K562 (cell line): Measurements from ENCODE around the gene DPH2. TPM values are rescaled to one million over a fixed set of nuclear protein-coding genes. Genes with fewer than 3 reads are reported as not detected.

Source experiments
- KDM4B ChIP-seq, 2 experiments: fragments of 450-650 bp in 1 of 2; sonication (generic) in 1 of 2; IDR thresholded peaks; 2 replicates each; pipeline ENCODE4 v1.6.1; 2016 to 2017; ENCODE audit warnings: borderline replicate concordance in 2 of 2, antibody characterized with exemption in 1 of 2, low read depth in 1 of 2, mild to moderate bottlenecking in 1 of 2
- MTA1 ChIP-seq: fragments of 450-650 bp; IDR thresholded peaks from 2 replicates; pipeline ENCODE4 v1.6.1; 2017; ENCODE audit warnings: borderline replicate concordance
- ZC3H11A ChIP-seq: IDR thresholded peaks from 2 replicates; pipeline ENCODE4 v1.6.1; 2012; ENCODE audit warnings: low read depth, low read length, improper control_type of control experiment
- ZNF551 ChIP-seq: fragments of 250-450 bp; sonication (Bioruptor Pico); IDR thresholded peaks from 2 replicates; pipeline ENCODE4 v1.5.0; 2021; ENCODE audit warnings: mild to moderate bottlenecking, moderate library complexity
- ZNF668 ChIP-seq: fragments of 250-450 bp; sonication (Bioruptor Pico); IDR thresholded peaks from 2 replicates; pipeline ENCODE4 v1.8.0; 2022; ENCODE audit warnings: mild to moderate bottlenecking, inconsistent platforms
- polyA plus RNA-seq, 8 experiments: library from polyadenylated mRNA; depleted of rRNA in 4 of 8; stranded (reverse) in 5 of 8; unstranded in 3 of 8; fragments of >200 nt; fragmentation: Nextera tagmentation in 2 of 8; fragmentation: Illumina TruSeq in 1 of 8; extraction: Ambion mirVana in 2 of 8; extraction: Trizol in 1 of 8; gene quantifications; 2 replicates each; pipeline versions ENCODE4 v1.2.1 to v1.2.3, GENCODE V29; 2011 to 2014; ENCODE audit warnings: inconsistent platforms in 1 of 8, missing spikeins in 1 of 8
- total RNA-seq, 7 experiments: library from RNA; depleted of rRNA in 6 of 7; stranded (reverse); fragments of >200 nt in 6 of 7; fragmentation: Illumina TruSeq in 2 of 7; extraction: Trizol in 2 of 7; gene quantifications; 2 replicates each; pipeline versions ENCODE4 v1.2.1 to v1.2.3, GENCODE V29; 2011 to 2021; ENCODE audit warnings: low replicate concordance in 1 of 7
- TF ChIP-seq, protein P1 (sequence below): fragments of 450-650 bp; IDR thresholded peaks from 2 replicates; pipeline ENCODE4 v1.6.1; 2016; ENCODE audit warnings: low read depth
- TF ChIP-seq, protein P2 (sequence below): IDR thresholded peaks from 2 replicates; pipeline ENCODE4 v1.6.1; 2014; ENCODE audit warnings: antibody characterized with exemption
- TF ChIP-seq, protein P3 (sequence below): fragments of 450-650 bp; formaldehyde crosslinking; IDR thresholded peaks from 2 replicates; pipeline ENCODE4 v1.4.0; 2022; ENCODE audit warnings: mild to moderate bottlenecking, moderate library complexity
- TF ChIP-seq, protein P4 (sequence below): fragments of 450-650 bp; IDR thresholded peaks from one replicate; pipeline ENCODE4 v1.6.1; 2018; ENCODE audit warnings: mild to moderate bottlenecking, moderate library complexity; ENCODE audit not compliant: partially characterized antibody
- TF ChIP-seq, protein P5 (sequence below): fragments of 250-450 bp; sonication (Bioruptor Pico); IDR thresholded peaks from 2 replicates; pipeline ENCODE4 v1.8.0; 2021; ENCODE audit warnings: mild to moderate bottlenecking, moderate library complexity
- TF ChIP-seq, protein P6 (sequence below): fragments of 450-650 bp; IDR thresholded peaks from 2 replicates; pipeline ENCODE4 v1.6.1; 2016; ENCODE audit warnings: missing biosample characterization, missing genetic modification characterization

Gene DPH2
- total and polyA plus RNA-seq, 9 of the 15 experiments (the other 6 are each of a cell fraction or from before 2014, with no cell fraction given), result 17.9 to 94.1 (median 68.1) TPM

DNA sequence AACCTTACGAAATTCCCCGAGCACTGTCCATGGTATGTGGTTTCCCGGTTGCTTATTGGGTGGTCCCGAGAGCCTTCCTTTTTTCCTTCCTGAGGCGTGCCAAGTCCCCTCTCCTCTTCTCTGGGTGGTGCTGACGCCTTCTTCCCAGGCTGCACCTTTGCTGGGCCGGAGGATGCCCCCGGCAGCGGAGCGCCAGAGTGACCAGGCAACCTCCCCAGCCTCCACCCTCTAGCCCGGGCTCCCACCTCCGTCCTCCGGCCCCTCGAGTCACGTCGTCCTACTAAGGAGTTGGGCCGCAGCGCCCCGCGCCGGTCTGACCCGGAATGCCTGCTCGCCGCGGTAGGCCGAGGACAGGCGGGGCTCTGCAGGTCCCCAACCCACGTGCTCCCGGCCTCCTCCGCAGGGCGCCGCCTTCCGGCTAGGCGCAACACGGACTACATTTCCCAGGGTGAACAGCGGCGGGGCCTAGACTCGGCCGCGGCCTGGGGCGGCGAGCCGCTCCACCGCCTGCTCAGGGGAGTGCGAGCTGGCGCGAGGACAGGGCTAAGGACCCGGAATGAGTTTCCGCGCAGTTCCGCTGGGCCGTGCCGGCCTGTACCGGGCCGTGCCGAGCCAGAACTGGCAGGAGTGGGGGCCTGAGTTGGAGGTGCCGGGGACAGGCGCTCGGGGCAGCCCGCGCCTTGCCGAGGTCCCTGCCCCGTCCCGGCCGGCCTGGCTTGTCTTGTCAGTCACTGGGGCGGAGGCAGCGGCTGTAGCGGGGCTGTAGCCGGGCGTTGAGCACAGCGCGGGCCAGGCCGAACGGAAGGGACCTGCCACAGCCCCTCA lies 23.4 kb upstream of the DPH2 start, which contains the start of gene IPO13 (continued):
- TF ChIP-seq, protein P1, sequence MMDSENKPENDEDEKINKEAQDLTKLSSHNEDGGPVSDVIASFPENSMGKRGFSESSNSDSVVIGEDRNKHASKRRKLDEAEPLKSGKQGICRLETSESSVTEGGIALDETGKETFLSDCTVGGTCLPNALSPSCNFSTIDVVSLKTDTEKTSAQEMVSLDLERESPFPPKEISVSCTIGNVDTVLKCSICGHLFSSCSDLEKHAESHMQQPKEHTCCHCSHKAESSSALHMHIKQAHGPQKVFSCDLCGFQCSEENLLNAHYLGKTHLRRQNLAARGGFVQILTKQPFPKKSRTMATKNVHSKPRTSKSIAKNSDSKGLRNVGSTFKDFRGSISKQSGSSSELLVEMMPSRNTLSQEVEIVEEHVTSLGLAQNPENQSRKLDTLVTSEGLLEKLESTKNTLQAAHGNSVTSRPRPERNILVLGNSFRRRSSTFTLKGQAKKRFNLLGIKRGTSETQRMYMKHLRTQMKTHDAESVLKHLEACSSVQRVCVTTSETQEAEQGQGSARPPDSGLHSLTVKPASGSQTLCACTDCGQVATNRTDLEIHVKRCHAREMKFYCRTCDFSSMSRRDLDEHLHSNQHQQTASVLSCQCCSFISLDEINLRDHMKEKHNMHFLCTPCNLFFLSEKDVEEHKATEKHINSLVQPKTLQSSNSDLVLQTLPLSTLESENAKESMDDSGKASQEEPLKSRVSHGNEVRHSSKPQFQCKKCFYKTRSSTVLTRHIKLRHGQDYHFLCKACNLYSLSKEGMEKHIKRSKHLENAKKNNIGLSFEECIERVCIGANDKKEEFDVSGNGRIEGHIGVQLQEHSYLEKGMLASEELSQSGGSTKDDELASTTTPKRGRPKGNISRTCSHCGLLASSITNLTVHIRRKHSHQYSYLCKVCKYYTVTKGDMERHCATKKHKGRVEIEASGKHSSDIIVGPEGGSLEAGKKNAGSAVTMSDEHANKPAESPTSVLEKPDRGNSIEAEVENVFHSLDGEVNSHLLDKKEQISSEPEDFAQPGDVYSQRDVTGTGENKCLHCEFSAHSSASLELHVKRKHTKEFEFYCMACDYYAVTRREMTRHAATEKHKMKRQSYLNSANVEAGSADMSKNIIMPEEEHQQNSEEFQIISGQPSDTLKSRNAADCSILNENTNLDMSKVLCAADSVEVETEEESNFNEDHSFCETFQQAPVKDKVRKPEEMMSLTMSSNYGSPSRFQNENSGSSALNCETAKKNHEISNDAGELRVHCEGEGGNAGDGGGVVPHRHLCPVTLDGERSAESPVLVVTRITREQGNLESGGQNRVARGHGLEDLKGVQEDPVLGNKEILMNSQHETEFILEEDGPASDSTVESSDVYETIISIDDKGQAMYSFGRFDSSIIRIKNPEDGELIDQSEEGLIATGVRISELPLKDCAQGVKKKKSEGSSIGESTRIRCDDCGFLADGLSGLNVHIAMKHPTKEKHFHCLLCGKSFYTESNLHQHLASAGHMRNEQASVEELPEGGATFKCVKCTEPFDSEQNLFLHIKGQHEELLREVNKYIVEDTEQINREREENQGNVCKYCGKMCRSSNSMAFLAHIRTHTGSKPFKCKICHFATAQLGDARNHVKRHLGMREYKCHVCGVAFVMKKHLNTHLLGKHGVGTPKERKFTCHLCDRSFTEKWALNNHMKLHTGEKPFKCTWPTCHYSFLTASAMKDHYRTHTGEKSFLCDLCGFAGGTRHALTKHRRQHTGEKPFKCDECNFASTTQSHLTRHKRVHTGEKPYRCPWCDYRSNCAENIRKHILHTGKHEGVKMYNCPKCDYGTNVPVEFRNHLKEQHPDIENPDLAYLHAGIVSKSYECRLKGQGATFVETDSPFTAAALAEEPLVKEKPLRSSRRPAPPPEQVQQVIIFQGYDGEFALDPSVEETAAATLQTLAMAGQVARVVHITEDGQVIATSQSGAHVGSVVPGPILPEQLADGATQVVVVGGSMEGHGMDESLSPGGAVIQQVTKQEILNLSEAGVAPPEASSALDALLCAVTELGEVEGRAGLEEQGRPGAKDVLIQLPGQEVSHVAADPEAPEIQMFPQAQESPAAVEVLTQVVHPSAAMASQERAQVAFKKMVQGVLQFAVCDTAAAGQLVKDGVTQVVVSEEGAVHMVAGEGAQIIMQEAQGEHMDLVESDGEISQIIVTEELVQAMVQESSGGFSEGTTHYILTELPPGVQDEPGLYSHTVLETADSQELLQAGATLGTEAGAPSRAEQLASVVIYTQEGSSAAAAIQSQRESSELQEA, result no peak
- TF ChIP-seq, protein P2, sequence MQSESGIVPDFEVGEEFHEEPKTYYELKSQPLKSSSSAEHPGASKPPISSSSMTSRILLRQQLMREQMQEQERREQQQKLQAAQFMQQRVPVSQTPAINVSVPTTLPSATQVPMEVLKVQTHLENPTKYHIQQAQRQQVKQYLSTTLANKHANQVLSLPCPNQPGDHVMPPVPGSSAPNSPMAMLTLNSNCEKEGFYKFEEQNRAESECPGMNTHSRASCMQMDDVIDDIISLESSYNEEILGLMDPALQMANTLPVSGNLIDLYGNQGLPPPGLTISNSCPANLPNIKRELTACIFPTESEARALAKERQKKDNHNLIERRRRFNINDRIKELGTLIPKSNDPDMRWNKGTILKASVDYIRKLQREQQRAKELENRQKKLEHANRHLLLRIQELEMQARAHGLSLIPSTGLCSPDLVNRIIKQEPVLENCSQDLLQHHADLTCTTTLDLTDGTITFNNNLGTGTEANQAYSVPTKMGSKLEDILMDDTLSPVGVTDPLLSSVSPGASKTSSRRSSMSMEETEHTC, result peak; percentile 62; the same call in 1 of the 2 replicates
- TF ChIP-seq KDM4B (IDR thresholded peaks at IDR 0.05; ENCODE audit: borderline replicate concordance in 2 of 2, low read depth in 1 of 2) (no peak; a peak in 2 of 4 replicates), ZNF551 (CRISPR knock-in tag) (no peak), ZC3H11A (no peak), ZNF668 (CRISPR knock-in tag) (peak; percentile 64; the same call in 1 of the 2 replicates), MTA1 (peak; percentile 72; the same call in 1 of the 2 replicates)
- TF ChIP-seq, protein P3, sequence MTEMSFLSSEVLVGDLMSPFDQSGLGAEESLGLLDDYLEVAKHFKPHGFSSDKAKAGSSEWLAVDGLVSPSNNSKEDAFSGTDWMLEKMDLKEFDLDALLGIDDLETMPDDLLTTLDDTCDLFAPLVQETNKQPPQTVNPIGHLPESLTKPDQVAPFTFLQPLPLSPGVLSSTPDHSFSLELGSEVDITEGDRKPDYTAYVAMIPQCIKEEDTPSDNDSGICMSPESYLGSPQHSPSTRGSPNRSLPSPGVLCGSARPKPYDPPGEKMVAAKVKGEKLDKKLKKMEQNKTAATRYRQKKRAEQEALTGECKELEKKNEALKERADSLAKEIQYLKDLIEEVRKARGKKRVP (CRISPR knock-in tag), result 0 out of 2 replicates have a peak, but pooled peaks have one; percentile 56
- TF ChIP-seq, protein P4, sequence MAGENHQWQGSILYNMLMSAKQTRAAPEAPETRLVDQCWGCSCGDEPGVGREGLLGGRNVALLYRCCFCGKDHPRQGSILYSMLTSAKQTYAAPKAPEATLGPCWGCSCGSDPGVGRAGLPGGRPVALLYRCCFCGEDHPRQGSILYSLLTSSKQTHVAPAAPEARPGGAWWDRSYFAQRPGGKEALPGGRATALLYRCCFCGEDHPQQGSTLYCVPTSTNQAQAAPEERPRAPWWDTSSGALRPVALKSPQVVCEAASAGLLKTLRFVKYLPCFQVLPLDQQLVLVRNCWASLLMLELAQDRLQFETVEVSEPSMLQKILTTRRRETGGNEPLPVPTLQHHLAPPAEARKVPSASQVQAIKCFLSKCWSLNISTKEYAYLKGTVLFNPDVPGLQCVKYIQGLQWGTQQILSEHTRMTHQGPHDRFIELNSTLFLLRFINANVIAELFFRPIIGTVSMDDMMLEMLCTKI, result no peak
- TF ChIP-seq, protein P5, sequence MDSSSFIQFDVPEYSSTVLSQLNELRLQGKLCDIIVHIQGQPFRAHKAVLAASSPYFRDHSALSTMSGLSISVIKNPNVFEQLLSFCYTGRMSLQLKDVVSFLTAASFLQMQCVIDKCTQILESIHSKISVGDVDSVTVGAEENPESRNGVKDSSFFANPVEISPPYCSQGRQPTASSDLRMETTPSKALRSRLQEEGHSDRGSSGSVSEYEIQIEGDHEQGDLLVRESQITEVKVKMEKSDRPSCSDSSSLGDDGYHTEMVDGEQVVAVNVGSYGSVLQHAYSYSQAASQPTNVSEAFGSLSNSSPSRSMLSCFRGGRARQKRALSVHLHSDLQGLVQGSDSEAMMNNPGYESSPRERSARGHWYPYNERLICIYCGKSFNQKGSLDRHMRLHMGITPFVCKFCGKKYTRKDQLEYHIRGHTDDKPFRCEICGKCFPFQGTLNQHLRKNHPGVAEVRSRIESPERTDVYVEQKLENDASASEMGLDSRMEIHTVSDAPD, result no peak
- TF ChIP-seq, protein P6, sequence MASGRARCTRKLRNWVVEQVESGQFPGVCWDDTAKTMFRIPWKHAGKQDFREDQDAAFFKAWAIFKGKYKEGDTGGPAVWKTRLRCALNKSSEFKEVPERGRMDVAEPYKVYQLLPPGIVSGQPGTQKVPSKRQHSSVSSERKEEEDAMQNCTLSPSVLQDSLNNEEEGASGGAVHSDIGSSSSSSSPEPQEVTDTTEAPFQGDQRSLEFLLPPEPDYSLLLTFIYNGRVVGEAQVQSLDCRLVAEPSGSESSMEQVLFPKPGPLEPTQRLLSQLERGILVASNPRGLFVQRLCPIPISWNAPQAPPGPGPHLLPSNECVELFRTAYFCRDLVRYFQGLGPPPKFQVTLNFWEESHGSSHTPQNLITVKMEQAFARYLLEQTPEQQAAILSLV, result no peak
